Large intestine (tissue), 3 donors: ENCODE data around the gene ADAT3. TPM values are rescaled to one million over a fixed set of nuclear protein-coding genes. Genes with fewer than 3 reads are reported as not detected.

ENCODE experiments used
- DNase-seq, 2 donors: peaks; one replicate each; pipeline versions ENCODE4 v3.0.0 to v3.0.0-alpha.2; 2013
- H3K27ac ChIP-seq: one replicate; pipeline ENCODE4 v1.5.1; 2013; ENCODE audit warnings: low read length
- H3K27me3 ChIP-seq: 2 replicates; pipeline ENCODE4 v1.6.1; 2013; ENCODE audit warnings: low read length; ENCODE audit not compliant: control insufficient read depth, insufficient read depth
- H3K36me3 ChIP-seq: 2 replicates; pipeline ENCODE4 v1.6.1; 2013; ENCODE audit warnings: low read length; ENCODE audit not compliant: control insufficient read depth, insufficient read depth
- H3K4me1 ChIP-seq: one replicate; pipeline ENCODE4 v1.6.1; 2013; ENCODE audit warnings: low read length; ENCODE audit not compliant: control insufficient read depth, insufficient read depth
- H3K4me3 ChIP-seq: one replicate; pipeline ENCODE4 v1.5.1; 2013; ENCODE audit warnings: low read length
- H3K9me3 ChIP-seq: one replicate; pipeline ENCODE4 v1.6.1; 2013; ENCODE audit warnings: mild to moderate bottlenecking, low read depth, low read length, moderate library complexity; ENCODE audit not compliant: control insufficient read depth
- WGBS: methylation state at CpG from one replicate; pipeline ENCODE4 v1.1.5; 2013; ENCODE audit warnings: low lambda C conversion rate; ENCODE audit not compliant: insufficient coverage; 5-methylcytosine and 5-hydroxymethylcytosine counted together
- polyA plus RNA-seq: library from polyadenylated mRNA; unstranded; fragments of 120-200 nt; gene quantifications from one replicate; pipeline ENCODE4 v1.2.1, GENCODE V29; 2013

The ADAT3 gene
- polyA plus RNA-seq, 1 donor, result 5.1 TPM

DNA sequence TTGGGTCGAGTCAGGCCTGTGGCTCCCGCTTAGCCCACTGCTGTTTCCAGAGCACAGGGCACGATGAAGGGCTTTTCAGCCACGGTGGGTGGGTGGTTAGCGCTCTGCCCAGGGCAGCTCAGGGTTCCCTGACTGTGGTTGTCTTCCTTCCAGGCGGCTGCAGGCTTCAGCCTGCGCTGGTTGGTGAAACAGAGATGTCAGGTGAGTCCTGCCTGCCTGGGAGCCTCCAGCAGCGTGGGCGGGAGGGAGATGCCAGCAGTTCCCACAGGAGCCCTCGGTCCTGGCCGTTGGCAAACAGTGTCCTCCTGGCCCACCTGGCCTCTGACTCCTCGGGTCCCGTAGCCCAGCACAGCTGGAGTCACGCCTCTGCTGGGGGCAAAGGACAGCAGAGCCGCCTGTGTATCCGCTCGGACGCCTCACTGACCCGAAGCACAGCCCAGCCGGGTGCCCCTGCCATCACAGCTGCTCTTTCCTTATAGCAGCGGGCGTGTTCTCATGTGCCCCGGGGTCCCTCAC lies 9.7 kb downstream of the ADAT3 start:
- peaks cover 14% of the 10 kb centered on the region for H3K9me3 ChIP-seq
- no peak for DNase-seq
- WGBS, result no CpG with 5 or more reads among the region's 23 CpGs

DNA sequence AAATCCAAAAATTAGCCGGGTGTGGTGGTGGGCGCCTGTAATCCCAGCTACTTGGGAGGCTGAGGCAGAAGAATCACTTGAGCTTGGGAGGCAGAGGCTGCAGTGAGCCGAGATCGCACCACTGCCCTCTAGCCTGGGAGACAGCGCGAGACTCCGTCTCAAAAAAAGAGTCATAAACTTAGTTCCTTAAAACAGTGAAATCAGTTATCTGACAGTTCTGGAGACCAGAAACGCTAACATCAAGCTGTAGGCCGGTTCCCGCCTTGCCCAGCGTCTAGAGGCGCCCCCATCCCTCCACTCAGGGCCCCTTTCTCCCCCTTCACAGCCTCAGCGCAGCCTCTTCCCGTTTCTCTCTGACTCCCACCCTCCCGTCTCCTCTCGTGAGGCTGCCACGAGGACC lies 11.9 kb downstream of the ADAT3 start:
- Histone ChIP-seq H3K4me3 (no peak overlapping the region), H3K4me1 (no peaks in the 10 kb centered on the region), H3K27ac (no peak overlapping the region), H3K27me3 (no peaks in the 10 kb centered on the region), H3K9me3 (peaks cover 9% of the 10 kb centered on the region), H3K36me3 (peaks cover 54% of the 10 kb centered on the region)
- DNase-seq, result no peak
- no CpG with 5 or more reads among the region's 17 CpGs for WGBS

More for the DNA sequence above, 9.7 kb downstream of the ADAT3 start:
- peaks cover 33% of the 10 kb centered on the region for H3K36me3 ChIP-seq
- no peak overlapping the region for H3K4me3 ChIP-seq
- H3K27ac ChIP-seq, result no peak overlapping the region
- H3K27me3 ChIP-seq, result no peaks in the 10 kb centered on the region
- no peaks in the 10 kb centered on the region for H3K4me1 ChIP-seq

DNA sequence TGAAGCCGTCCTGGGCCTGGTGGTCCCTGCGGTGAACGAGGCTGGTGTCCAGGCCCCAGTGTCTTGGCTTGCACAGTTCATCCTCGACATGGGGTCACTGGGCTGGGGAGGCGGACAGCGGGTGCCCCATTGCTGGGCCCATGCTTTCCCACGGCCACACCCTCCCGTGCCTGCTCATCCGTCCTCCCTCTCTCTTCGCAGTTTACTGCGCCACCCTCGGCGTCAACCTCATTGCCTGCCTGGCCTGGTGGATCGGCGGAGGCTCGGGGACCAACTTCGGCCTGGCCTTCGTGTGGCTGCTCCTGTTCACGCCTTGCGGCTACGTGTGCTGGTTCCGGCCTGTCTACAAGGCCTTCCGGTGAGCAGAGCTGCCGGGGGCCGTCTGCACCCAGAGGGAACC lies 12.7 kb downstream of the ADAT3 start:
- no CpG with 5 or more reads among the region's 25 CpGs for WGBS
- Histone ChIP-seq H3K4me3 (no peak overlapping the region), H3K9me3 (peaks cover 6% of the 10 kb centered on the region), H3K36me3 (peaks cover 59% of the 10 kb centered on the region), H3K4me1 (no peaks in the 10 kb centered on the region), H3K27me3 (no peaks in the 10 kb centered on the region), H3K27ac (no peak overlapping the region)
- no peak for DNase-seq

DNA sequence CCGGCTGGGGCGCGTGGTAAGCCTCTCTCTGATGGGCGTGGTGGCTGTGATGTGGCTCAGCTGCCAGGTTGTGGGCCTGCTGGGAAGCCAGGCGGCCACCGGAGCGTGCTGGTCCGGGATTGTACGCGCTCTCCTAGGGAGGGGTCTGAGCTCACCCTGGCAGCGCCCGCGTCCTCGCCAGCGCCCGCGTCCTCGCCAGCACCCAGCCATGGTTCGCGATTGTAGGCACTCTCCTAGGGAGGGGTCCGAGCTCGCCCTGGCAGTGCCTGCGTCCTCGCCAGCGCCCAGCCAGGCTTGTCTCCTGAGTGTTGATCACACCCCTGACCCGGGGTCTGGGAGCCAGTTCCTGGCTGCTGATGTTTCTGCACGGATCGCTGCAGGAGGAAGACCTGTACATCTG lies 13.8 kb downstream of the ADAT3 start:
- no CpG with 5 or more reads among the region's 28 CpGs for WGBS
- H3K36me3 ChIP-seq, result peaks cover 56% of the 10 kb centered on the region
- H3K4me1 ChIP-seq, result no peaks in the 10 kb centered on the region
- H3K4me3 ChIP-seq, result no peak overlapping the region
- H3K27ac ChIP-seq, result no peak overlapping the region
- H3K9me3 ChIP-seq, result peaks cover 3% of the 10 kb centered on the region
- no peaks in the 10 kb centered on the region for H3K27me3 ChIP-seq
- DNase-seq, result no peak

DNA sequence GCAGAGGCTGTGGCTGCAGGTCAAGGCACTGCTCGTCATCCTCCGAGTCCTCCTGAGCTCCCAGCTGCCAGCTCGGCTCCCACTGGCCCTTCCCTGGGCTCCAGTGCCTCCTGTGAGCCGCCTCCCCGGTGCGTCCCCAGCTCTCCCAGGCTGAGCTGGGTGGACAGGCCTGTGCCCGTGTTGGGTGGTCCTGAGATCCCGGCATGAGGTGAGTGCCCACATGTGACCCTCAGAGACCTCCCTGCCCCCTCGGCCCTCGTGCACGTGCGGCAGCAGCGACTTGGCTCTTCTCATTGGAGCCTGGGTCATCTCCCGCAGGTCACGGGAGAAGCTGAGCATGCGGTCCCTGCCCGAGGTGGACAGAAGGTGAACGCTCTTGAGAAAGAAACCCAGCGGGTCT lies 15.4 kb downstream of the ADAT3 start:
- no peak overlapping the region for H3K27ac ChIP-seq

DNA sequence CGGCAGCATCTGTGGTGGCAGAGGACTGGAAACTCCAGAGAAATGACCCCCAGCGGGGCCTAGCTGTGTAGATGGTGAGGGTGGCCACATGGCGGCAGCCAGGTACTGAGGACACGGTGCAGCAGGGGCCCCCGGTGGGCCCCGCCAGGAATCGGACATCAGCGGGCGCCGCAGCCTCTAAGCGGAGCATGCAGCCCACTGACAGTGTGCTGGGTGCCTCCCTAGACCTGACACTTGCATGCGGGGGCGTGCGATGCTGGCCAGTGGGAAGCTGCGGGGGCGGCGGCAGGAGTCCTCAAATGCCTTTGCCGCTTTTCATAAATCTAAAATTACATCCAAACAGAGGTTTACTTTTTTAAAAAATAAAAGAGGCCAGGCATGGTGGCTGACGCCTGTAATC lies 16.1 kb downstream of the ADAT3 start:
- H3K36me3 ChIP-seq, result peaks cover 61% of the 10 kb centered on the region

More for the DNA sequence above, 15.4 kb downstream of the ADAT3 start:
- Histone ChIP-seq H3K9me3 (peaks cover 3% of the 10 kb centered on the region), H3K27me3 (no peaks in the 10 kb centered on the region), H3K36me3 (peaks cover 61% of the 10 kb centered on the region), H3K4me3 (no peak overlapping the region), H3K4me1 (no peaks in the 10 kb centered on the region)
- DNase-seq, result no peak
- no CpG with 5 or more reads among the region's 19 CpGs for WGBS

DNA sequence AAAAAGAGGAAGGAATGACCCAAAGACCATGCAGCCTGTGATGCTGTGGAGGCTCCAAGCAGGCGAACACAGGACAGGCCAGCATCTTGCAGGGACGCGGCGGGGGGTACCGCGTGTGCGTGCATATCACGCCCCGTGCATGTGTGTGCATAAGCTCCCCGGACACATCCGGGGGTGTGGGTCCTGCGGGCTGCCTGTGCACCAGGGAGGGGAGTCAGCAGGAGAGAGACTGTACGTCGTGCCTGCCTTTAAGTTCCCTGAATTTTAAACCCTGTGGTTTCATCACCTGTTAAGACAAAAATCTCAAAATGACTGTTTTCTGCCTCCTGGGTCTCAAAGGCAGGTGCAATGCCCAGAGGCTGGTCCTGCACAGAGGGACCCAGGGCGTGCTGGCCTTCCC lies 16.6 kb downstream of the ADAT3 start:
- DNase-seq, result no peak
- Histone ChIP-seq H3K4me1 (no peaks in the 10 kb centered on the region), H3K27me3 (no peaks in the 10 kb centered on the region), H3K36me3 (peaks cover 56% of the 10 kb centered on the region), H3K27ac (no peak overlapping the region), H3K4me3 (no peak overlapping the region), H3K9me3 (peaks cover 3% of the 10 kb centered on the region)
- WGBS, result no CpG with 5 or more reads among the region's 15 CpGs

More for the DNA sequence above, 16.1 kb downstream of the ADAT3 start:
- Histone ChIP-seq H3K27ac (no peak overlapping the region), H3K27me3 (no peaks in the 10 kb centered on the region), H3K4me1 (no peaks in the 10 kb centered on the region), H3K9me3 (peaks cover 3% of the 10 kb centered on the region), H3K4me3 (no peak overlapping the region)
- DNase-seq, result no peak
- WGBS, result 88% methylated on average over 1 of the region's 19 CpGs

DNA sequence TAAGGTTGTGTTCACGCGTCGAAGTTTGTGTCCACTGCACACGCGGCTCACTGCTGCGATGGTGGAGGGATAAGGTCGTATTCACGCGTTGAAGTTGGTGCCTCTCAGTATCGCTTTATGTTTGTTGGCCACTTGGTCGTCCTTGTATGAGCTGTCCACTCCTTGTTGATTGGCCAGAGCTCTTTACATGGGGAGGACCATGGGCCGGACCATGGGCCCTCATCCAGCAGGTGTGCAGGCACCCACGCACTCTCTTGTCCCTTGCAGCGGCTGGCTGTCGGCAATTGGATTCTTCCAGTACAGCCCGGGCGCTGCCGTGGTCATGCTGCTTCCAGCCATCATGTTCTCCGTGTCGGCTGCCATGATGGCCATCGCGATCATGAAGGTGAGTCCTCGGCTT lies 17.6 kb downstream of the ADAT3 start:
- no CpG with 5 or more reads among the region's 23 CpGs for WGBS

DNA sequence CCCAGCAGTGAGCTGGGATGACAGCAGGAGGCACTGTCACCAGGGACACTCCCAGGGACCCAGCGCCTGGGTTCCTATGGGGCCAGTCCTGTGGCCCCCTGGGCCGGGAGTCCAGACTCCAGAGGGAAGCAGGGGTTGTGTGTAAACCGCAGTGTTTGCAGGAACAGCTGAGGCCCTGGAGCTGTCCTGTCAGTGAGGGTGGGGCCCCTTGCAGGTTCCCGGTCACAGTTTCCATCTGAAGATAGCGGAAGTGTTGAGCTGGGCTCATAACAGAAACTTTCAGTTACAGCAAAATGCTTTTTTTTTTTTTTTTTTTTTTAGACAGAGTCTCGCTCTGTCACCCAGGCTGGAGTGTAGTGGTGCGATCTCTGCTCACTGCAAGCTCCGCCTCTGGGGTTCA lies 18.1 kb downstream of the ADAT3 start:
- H3K9me3 ChIP-seq, result peaks cover 3% of the 10 kb centered on the region
- WGBS, result no CpG with 5 or more reads among the region's 8 CpGs
- DNase-seq, result no peak
- no peak overlapping the region for H3K27ac ChIP-seq
- peaks cover 48% of the 10 kb centered on the region for H3K36me3 ChIP-seq
- no peaks in the 10 kb centered on the region for H3K4me1 ChIP-seq
- H3K27me3 ChIP-seq, result no peaks in the 10 kb centered on the region
- H3K4me3 ChIP-seq, result no peak overlapping the region

More for the DNA sequence above, 17.6 kb downstream of the ADAT3 start:
- Histone ChIP-seq H3K27me3 (no peaks in the 10 kb centered on the region), H3K4me1 (no peaks in the 10 kb centered on the region), H3K36me3 (peaks cover 53% of the 10 kb centered on the region), H3K9me3 (peaks cover 3% of the 10 kb centered on the region), H3K4me3 (no peak overlapping the region), H3K27ac (no peak overlapping the region)
- no peak for DNase-seq

DNA sequence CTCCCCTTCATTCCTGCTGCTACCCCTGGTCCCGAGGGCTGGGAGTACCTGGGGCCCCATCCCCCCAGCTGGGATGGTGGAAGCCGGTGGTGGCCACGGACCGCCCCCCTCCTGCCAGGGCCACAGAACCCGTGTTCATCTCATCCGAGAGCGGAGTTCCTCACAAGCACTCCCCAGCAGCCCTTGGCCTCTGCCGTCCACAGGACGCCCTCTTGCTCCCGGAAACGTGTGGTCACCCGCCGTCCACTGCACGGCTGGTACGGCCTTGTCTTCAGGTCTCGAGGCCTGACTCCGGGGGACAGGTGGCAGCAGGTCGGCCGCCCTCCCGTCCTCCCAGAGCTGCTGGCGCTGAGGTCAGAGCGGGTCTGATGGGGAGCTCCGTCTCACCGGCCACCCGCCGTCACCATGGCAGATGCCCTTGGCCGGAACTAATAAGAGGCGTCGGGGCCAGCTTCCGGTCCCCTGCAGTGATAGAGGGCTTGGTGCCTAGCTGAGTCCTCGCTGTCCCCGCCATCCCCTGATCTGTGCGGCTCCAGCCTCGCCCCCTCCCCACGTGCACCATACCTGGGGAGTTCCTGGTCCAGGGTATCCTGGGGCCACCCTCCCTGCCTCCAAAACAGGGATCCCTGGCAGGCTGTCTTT lies 19.2 kb downstream of the ADAT3 start:
- DNase-seq, result no peak
- H3K4me3 ChIP-seq, result no peak overlapping the region
- H3K27ac ChIP-seq, result no peak overlapping the region
- H3K9me3 ChIP-seq, result no peaks in the 10 kb centered on the region
- no CpG with 5 or more reads among the region's 35 CpGs for WGBS
- peaks cover 40% of the 10 kb centered on the region for H3K36me3 ChIP-seq
- H3K4me1 ChIP-seq, result peaks cover 5% of the 10 kb centered on the region
- H3K27me3 ChIP-seq, result no peaks in the 10 kb centered on the region

DNA sequence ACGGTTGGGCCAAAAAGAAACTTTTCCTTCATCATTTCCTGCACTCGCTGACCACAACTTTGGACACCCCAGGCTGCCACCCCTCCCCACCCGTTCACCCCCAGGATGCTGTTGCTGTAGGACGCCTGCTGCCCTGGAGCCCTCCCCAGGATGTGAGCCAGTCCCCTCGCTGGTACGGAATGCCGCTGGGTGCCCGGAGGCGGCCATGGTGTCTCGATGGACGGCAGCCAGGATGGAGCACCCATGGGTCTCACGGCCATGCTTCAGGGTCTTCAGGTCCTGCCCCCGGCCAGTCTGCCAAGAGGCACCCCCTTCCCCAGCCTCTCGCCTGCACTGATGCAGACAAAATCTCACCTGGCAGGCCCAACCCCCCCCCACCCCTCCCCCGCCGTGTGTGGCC lies 20.3 kb downstream of the ADAT3 start:
- peaks cover 34% of the 10 kb centered on the region for H3K36me3 ChIP-seq
- H3K4me1 ChIP-seq, result peaks cover 11% of the 10 kb centered on the region
- WGBS, result no CpG with 5 or more reads among the region's 16 CpGs
- DNase-seq, result no peak
- H3K9me3 ChIP-seq, result no peaks in the 10 kb centered on the region
- H3K27ac ChIP-seq, result no peak overlapping the region
- H3K27me3 ChIP-seq, result no peaks in the 10 kb centered on the region
- no peak overlapping the region for H3K4me3 ChIP-seq
